ENCODE results near the gene CCDC194.

- TF ChIP-seq CTCF (IDR thresholded peaks at IDR 0.05) (no peak), EP300 (IDR thresholded peaks at IDR 0.05; ENCODE audit: low read depth) (no peak), POLR2AphosphoS5 (IDR thresholded peaks at IDR 0.05) (no peak), POLR2A (IDR thresholded peaks at IDR 0.05) (no peak)
Measured at GRCh38 chr19:17406887-17407196, 12.8 kb upstream of the CCDC194 start.
